Measurements from ENCODE around the gene ERAP2.

DNA sequence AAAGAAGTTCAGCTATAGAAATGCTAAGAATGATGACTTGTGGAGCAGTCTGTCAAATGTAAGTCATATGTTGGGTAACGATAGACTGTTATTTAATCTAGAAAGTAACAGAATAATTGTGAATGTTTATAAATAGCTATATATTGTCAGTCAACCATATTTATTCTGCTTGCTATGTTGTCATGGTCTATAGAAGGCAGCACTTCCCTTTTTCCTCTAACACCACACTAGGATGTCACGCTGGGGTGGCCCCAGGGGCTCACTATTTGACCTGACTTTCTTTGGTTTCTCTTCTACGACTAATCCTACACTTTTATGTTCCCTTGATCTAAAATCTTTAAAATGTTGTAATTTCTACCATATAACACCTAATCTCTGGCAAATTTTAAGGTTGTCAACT is 20.5 kb downstream of the ERAP2 start:
- TF ChIP-seq, protein P1, sequence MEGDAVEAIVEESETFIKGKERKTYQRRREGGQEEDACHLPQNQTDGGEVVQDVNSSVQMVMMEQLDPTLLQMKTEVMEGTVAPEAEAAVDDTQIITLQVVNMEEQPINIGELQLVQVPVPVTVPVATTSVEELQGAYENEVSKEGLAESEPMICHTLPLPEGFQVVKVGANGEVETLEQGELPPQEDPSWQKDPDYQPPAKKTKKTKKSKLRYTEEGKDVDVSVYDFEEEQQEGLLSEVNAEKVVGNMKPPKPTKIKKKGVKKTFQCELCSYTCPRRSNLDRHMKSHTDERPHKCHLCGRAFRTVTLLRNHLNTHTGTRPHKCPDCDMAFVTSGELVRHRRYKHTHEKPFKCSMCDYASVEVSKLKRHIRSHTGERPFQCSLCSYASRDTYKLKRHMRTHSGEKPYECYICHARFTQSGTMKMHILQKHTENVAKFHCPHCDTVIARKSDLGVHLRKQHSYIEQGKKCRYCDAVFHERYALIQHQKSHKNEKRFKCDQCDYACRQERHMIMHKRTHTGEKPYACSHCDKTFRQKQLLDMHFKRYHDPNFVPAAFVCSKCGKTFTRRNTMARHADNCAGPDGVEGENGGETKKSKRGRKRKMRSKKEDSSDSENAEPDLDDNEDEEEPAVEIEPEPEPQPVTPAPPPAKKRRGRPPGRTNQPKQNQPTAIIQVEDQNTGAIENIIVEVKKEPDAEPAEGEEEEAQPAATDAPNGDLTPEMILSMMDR (conservative IDR thresholded peaks at IDR 0.05; ENCODE audit: low read length) = peak; percentile 36; the same call in 1 of the 2 replicates
- no peak for TF ChIP-seq EZH2phosphoT487 (IDR thresholded peaks at IDR 0.05; ENCODE audit: borderline replicate concordance, low read depth, low read length)
